Measurements from ENCODE around the gene PHACTR3. TPM values are rescaled to one million over a fixed set of nuclear protein-coding genes. Genes with fewer than 3 reads are reported as not detected.

PHACTR3 gene
- total RNA-seq, 2 donors from 2014 or later, result 0.13 TPM; not detected in 1

DNA sequence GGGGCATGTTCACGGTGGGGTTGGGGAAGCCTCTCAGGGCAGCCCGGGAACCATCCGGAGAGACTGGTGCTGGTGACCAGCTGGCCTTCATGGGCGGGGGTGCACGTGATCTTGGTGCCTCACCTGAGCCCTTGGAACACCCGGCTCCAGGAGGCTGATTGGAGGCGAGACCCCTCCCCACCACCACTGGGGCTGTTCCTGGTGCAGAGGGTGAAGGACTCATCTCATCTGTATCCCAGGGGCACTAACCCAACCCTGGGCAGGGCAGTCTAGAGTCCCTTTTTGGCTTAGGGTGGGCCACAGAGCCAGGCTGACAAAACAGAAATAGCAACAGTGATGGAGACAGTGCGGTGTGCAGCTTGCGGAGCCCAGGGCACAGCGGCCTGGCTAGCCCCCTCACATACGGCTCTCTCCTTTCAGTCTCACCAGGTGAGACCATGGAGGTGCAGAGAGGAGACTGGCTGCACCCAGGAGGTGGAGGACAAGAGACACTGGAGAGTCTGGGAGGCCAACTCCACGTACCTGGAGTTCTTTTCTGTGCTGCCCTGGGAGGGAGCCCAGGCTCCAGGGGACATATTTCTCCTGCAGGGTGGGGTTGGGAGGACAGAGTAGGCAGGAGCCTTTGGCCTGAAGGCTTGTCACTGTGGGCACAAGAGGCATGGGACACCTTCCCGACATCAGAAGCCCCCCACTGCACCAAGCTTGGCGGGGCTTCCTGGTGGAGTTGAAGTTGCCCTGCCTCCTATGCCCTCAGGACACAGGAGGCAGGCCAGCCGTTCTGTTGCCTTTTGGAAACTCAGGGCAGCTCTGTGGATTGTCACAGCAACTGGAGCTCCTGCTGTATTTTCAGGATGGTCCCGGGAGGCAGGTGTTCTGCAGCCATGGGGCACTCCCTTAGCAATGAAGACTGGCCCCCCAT is 223.1 kb downstream of the PHACTR3 start:
- Histone ChIP-seq H3K27me3 (ENCODE audit: control insufficient read depth, insufficient read depth, low read length, poor library complexity, severe bottlenecking) (no peaks in the 10 kb centered on the region), H3K4me3 (ENCODE audit: low read length) (no peak overlapping the region), H3K27ac (ENCODE audit: low read depth, low read length) (no peak overlapping the region), H3K36me3 (ENCODE audit: control insufficient read depth, insufficient read depth, low read length) (no peaks in the 10 kb centered on the region), H3K9me3 (ENCODE audit: control insufficient read depth, low read length) (no peaks in the 10 kb centered on the region), H3K4me1 (ENCODE audit: control insufficient read depth, insufficient read depth, low read length) (no peaks in the 10 kb centered on the region), H3K9ac (ENCODE audit: extremely low read depth, low read length, poor library complexity, severe bottlenecking) (no peak overlapping the region)
- Mint-ChIP-seq H3K27me3 (ENCODE audit: insufficient read depth) (peaks cover 13% of the 10 kb centered on the region), H3K4me1 (no peaks in the 10 kb centered on the region), H3K9me3 (no peaks in the 10 kb centered on the region), H3K4me3 (no peak overlapping the region), H3K27ac (no peak overlapping the region), H3K36me3 (ENCODE audit: low read depth) (no peaks in the 10 kb centered on the region)
- TF ChIP-seq, protein P1, sequence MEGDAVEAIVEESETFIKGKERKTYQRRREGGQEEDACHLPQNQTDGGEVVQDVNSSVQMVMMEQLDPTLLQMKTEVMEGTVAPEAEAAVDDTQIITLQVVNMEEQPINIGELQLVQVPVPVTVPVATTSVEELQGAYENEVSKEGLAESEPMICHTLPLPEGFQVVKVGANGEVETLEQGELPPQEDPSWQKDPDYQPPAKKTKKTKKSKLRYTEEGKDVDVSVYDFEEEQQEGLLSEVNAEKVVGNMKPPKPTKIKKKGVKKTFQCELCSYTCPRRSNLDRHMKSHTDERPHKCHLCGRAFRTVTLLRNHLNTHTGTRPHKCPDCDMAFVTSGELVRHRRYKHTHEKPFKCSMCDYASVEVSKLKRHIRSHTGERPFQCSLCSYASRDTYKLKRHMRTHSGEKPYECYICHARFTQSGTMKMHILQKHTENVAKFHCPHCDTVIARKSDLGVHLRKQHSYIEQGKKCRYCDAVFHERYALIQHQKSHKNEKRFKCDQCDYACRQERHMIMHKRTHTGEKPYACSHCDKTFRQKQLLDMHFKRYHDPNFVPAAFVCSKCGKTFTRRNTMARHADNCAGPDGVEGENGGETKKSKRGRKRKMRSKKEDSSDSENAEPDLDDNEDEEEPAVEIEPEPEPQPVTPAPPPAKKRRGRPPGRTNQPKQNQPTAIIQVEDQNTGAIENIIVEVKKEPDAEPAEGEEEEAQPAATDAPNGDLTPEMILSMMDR (conservative IDR thresholded peaks at IDR 0.05), result no peak
- peak; percentile 36 for DNase-seq
- 84 to 88% methylated on average over 10 to 16 of the region's 16 CpGs for WGBS, 2 experiments (ENCODE audit: insufficient coverage in 1 of 2, insufficient read length in 1 of 2)

DNA sequence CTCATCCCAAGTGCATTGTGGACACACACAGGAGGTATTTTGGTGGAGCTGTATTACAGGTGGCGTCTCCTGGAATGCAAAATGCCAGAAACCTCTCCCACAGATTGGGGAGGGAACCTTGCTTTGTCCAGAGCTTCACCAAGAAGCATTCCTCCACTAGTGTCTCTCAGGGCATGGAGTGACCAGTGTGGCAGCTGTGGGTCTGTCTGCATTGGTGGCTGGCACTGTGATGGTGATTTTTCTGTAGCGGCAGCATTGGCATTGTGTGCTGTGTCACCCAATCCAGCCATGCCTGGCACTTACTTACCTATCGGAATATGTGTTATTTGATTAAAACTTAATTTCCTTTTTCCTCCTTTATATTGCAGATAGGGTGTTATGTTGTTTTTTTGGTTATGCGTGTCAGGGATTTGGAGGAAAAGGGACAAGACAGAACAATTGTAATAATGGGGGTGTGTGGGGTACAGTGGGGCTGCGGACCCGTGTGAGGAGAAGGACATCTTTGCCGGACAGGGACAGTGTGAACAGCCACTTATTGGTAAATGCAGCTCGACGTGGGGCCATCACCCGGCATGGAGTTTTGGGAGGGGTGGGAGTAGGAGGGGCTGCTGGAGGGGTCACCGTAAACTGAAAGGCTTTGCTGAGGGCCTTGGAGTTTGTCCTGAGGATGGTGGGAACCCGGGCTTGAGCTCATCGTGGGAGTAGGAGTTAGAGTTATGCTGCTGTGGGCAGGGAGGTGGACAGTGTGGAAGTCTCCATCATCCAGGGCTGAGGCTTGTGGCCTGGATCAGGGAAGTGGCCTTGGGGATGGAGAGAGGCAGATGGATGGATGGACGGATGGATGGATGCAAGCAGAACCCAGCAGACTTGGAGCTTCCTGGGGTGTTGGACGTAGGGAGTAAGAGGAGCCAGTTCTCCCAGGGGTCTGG is 224.0 kb downstream of the PHACTR3 start:
- TF ChIP-seq, protein P1 (conservative IDR thresholded peaks at IDR 0.05), result no peak
- peak; percentile 22 for DNase-seq
- 86 to 92% methylated on average over 8 to 14 of the region's 15 CpGs for WGBS, 2 experiments (ENCODE audit: insufficient coverage in 1 of 2, insufficient read length in 1 of 2)
- peaks cover 6% of the 10 kb centered on the region for H3K27me3 Mint-ChIP-seq (ENCODE audit: insufficient read depth)
- H3K9me3 Mint-ChIP-seq, result no peaks in the 10 kb centered on the region
- H3K36me3 Mint-ChIP-seq (ENCODE audit: low read depth), result no peaks in the 10 kb centered on the region
- Histone ChIP-seq H3K27me3 (ENCODE audit: control insufficient read depth, insufficient read depth, low read length, poor library complexity, severe bottlenecking) (no peaks in the 10 kb centered on the region), H3K9ac (ENCODE audit: extremely low read depth, low read length, poor library complexity, severe bottlenecking) (no peak overlapping the region), H3K9me3 (ENCODE audit: control insufficient read depth, low read length) (no peaks in the 10 kb centered on the region), H3K27ac (ENCODE audit: low read depth, low read length) (no peak overlapping the region), H3K4me1 (ENCODE audit: control insufficient read depth, insufficient read depth, low read length) (no peaks in the 10 kb centered on the region), H3K36me3 (ENCODE audit: control insufficient read depth, insufficient read depth, low read length) (no peaks in the 10 kb centered on the region), H3K4me3 (ENCODE audit: low read length) (no peak overlapping the region)
- H3K4me3 Mint-ChIP-seq, result no peak overlapping the region
- no peak overlapping the region for H3K27ac Mint-ChIP-seq
- no peaks in the 10 kb centered on the region for H3K4me1 Mint-ChIP-seq

DNA sequence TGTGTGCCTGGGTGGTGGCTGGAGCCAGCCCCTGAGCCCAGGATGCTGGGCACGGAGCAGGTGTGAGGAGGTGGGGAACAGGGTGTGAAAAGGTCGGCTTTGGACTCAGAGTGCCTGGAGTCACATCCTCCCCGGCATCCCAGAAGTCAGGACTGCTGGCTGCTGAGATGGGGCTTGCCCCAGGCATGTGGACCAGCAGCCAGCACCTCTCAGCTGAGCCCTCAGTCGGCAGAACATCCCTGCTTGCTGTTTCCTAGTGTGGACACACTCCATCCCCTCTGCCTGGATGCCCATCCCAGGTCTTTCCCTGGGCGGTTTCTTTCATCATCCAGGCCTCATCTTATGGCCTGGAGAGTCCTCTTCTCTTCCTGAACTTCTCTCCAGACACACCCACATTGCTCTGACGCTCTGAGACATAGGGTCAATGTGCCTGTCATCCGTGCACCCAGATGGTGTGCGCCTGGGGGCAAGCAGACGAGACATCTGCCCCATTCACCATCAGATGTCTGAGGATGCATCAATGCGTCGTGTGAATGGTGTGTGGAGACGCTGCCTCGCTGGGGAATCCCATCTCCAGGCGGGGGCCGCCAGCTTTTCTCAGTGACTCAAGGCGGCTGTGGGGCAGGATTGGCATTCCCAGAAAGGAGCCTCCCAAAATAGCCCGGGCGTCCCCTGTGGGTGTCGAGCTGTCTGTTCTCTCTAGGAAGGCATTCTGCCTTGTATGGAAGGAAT is 224.9 kb downstream of the PHACTR3 start:
- Mint-ChIP-seq H3K27ac (no peak overlapping the region), H3K4me3 (no peak overlapping the region), H3K4me1 (no peaks in the 10 kb centered on the region), H3K27me3 (ENCODE audit: insufficient read depth) (peaks cover 6% of the 10 kb centered on the region), H3K9me3 (no peaks in the 10 kb centered on the region), H3K36me3 (ENCODE audit: low read depth) (no peaks in the 10 kb centered on the region)
- Histone ChIP-seq H3K36me3 (ENCODE audit: control insufficient read depth, insufficient read depth, low read length) (no peaks in the 10 kb centered on the region), H3K9ac (ENCODE audit: extremely low read depth, low read length, poor library complexity, severe bottlenecking) (no peak overlapping the region), H3K27me3 (ENCODE audit: control insufficient read depth, insufficient read depth, low read length, poor library complexity, severe bottlenecking) (no peaks in the 10 kb centered on the region), H3K9me3 (ENCODE audit: control insufficient read depth, low read length) (no peaks in the 10 kb centered on the region), H3K27ac (ENCODE audit: low read depth, low read length) (no peak overlapping the region), H3K4me3 (ENCODE audit: low read length) (no peak overlapping the region), H3K4me1 (ENCODE audit: control insufficient read depth, insufficient read depth, low read length) (no peaks in the 10 kb centered on the region)
- TF ChIP-seq, protein P1 (conservative IDR thresholded peaks at IDR 0.05), result no peak
- 80 to 81% methylated on average over 8 to 19 of the region's 19 CpGs for WGBS, 2 experiments (ENCODE audit: insufficient coverage in 1 of 2, insufficient read length in 1 of 2)
- DNase-seq, result peak; percentile 28
